SU-DHL-6 (cell line): ENCODE data around the gene ANKRD13B.

Source experiments
- H2AFZ ChIP-seq: fragments of 200-600 bp; sonication (generic); 2 replicates; pipeline ENCODE4 v1.6.1; 2014; ENCODE audit warnings: low read depth, mild to moderate bottlenecking, moderate library complexity, mixed read lengths, antibody characterized with exemption, low read length; ENCODE audit not compliant: severe bottlenecking
- H3F3A ChIP-seq: fragments of 200-600 bp; shearing (Covaris generic); 2 replicates; pipeline ENCODE4 v1.6.0; 2016; ENCODE audit warnings: antibody characterized with exemption, mild to moderate bottlenecking; ENCODE audit not compliant: insufficient read depth
- H3K27ac ChIP-seq: fragments of 200-600 bp; sonication (generic); 2 replicates; pipeline ENCODE4 v1.5.1; 2016; ENCODE audit warnings: low read depth, mild to moderate bottlenecking, low read length, moderate library complexity, mixed read lengths
- H3K27me3 ChIP-seq: fragments of 200-600 bp; sonication (generic), shearing (Covaris generic); 2 replicates; pipeline ENCODE4 v1.6.0; 2014; ENCODE audit warnings: mild to moderate bottlenecking, low read length
- H3K36me3 ChIP-seq: fragments of 200-600 bp; sonication (generic); 2 replicates; pipeline ENCODE4 v1.6.1; 2014; ENCODE audit warnings: mild to moderate bottlenecking, low read length, mixed read lengths
- H3K4me2 ChIP-seq: fragments of 300-600, 200-600 bp; shearing (Covaris generic), sonication (generic); 2 replicates; pipeline ENCODE4 v1.6.0; 2014; ENCODE audit warnings: low read length, low read depth, mild to moderate bottlenecking; ENCODE audit not compliant: poor library complexity, severe bottlenecking
- H3K4me3 ChIP-seq: fragments of 200-600 bp; sonication (generic); 2 replicates; pipeline ENCODE4 v1.5.1; 2014; ENCODE audit warnings: antibody characterized with exemption, low read length, mild to moderate bottlenecking, mixed read lengths; ENCODE audit not compliant: insufficient read depth, poor library complexity, severe bottlenecking
- H3K79me2 ChIP-seq: fragments of 200-600 bp; sonication (generic); 2 replicates; pipeline ENCODE4 v1.6.1; 2014; ENCODE audit warnings: mild to moderate bottlenecking, low read length, moderate library complexity; ENCODE audit not compliant: insufficient read depth
- H3K9ac ChIP-seq: fragments of 200-600 bp; sonication (generic); 2 replicates; pipeline ENCODE4 v1.7.0; 2014; ENCODE audit warnings: mild to moderate bottlenecking, low read length
- H3K9me2 ChIP-seq: fragments of 200-600 bp; sonication (generic); replicated peaks from 2 replicates; pipeline ENCODE4 v1.6.1; 2014; ENCODE audit warnings: low read length; ENCODE audit not compliant: insufficient read depth
- H3K9me3 ChIP-seq: fragments of 200-600 bp; sonication (generic); 2 replicates; pipeline ENCODE4 v1.6.1; 2014; ENCODE audit warnings: low read length, mixed read lengths; ENCODE audit not compliant: insufficient read depth
- H4K20me1 ChIP-seq: fragments of 200-600 bp; sonication (generic); 2 replicates; pipeline ENCODE4 v1.6.1; 2014; ENCODE audit warnings: low read depth, mild to moderate bottlenecking, antibody characterized with exemption, low read length, moderate library complexity, mixed read lengths
- EZH2phosphoT487 ChIP-seq: fragments of 200-600 bp; sonication (generic), shearing (Covaris generic); conservative IDR thresholded peaks from 2 replicates; pipeline ENCODE4 v1.6.1; 2018; ENCODE audit warnings: mild to moderate bottlenecking, antibody characterized with exemption, low read length, moderate library complexity, mixed read lengths
- TF ChIP-seq, protein P1 (sequence below): fragments of 200-600 bp; sonication (generic); IDR thresholded peaks from one replicate; pipeline ENCODE4 v1.5.1; 2017; ENCODE audit warnings: antibody characterized with exemption, mild to moderate bottlenecking, low read length, moderate library complexity; ENCODE audit not compliant: insufficient read depth, poor library complexity, severe bottlenecking

Gene ANKRD13B

DNA sequence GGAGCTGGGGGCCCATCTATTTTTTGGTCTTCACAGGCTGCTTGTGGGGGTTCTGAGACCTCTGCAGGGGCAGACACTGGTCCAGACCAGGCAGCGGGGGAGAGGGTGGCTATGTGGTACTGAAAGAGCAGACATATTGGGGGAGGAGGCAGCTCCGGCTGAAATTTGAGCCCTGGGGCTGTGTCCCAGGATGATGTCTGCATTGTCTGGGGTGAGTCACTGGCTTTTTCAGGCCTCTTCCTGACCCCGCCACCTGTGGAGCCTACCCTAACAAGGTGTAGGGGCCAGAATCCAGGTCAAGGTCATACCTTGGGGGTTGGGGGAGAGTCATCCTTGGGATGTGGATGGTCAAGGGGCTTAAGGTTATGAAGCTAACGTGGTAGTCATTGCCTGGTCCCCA is 27.3 kb downstream of the ANKRD13B start:
- TF ChIP-seq, protein P1, sequence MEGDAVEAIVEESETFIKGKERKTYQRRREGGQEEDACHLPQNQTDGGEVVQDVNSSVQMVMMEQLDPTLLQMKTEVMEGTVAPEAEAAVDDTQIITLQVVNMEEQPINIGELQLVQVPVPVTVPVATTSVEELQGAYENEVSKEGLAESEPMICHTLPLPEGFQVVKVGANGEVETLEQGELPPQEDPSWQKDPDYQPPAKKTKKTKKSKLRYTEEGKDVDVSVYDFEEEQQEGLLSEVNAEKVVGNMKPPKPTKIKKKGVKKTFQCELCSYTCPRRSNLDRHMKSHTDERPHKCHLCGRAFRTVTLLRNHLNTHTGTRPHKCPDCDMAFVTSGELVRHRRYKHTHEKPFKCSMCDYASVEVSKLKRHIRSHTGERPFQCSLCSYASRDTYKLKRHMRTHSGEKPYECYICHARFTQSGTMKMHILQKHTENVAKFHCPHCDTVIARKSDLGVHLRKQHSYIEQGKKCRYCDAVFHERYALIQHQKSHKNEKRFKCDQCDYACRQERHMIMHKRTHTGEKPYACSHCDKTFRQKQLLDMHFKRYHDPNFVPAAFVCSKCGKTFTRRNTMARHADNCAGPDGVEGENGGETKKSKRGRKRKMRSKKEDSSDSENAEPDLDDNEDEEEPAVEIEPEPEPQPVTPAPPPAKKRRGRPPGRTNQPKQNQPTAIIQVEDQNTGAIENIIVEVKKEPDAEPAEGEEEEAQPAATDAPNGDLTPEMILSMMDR: no peak
- no peak for TF ChIP-seq EZH2phosphoT487
- H3K4me2 ChIP-seq: no peak overlapping the region
- no peak overlapping the region for H3K9ac ChIP-seq
- no peaks in the 10 kb centered on the region for H3K36me3 ChIP-seq
- no peaks in the 10 kb centered on the region for H3K27me3 ChIP-seq
- H3K79me2 ChIP-seq: no peaks in the 10 kb centered on the region
- H2AFZ ChIP-seq: no peak overlapping the region
- no peak overlapping the region for H3K27ac ChIP-seq
- peaks cover 10% of the 10 kb centered on the region; the same call in 1 of the 2 replicates for H3F3A ChIP-seq
- H4K20me1 ChIP-seq: no peaks in the 10 kb centered on the region
- H3K4me3 ChIP-seq: no peak overlapping the region
- no peaks in the 10 kb centered on the region for H3K9me3 ChIP-seq
- no peaks in the 10 kb centered on the region for H3K9me2 ChIP-seq

DNA sequence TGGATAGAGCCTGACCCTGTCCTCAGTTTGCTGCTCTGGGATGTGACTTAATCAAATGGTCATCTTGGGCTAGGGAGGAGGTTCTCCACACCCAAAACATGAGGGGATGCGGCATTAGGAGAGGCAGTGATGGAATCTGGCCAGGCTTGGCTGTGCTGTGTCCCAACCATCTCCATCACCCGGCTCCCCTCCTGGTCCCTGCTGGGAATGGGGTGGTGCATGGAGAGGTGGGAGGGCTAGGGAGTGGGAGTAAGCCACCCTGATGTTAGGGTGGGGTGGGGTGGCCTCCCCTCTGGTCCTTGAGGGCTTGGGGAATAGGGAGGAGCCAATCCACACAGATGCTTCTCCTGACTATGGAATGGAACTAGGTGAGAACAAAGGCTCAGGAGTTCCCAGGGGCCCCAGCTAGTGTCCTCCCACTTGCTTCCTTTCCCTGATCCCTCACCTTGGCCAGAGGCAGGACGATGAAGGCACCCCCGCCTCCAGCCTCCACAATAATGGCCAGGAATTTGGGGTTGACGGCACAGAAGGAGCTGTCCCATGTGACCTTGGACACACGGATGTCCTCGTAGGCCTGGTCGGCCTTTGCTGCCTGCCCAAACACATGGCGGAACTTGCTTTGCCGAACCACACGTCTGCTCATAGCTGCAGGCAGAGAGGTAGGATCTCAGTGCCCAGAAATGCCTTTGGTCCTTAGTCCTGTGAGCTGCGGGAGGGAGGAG is 28.0 kb downstream of the ANKRD13B start:
- H3K4me3 ChIP-seq: no peak overlapping the region
- no peak overlapping the region for H3K27ac ChIP-seq
- H3K27me3 ChIP-seq: no peaks in the 10 kb centered on the region
- H3K79me2 ChIP-seq: no peaks in the 10 kb centered on the region
- H3K4me2 ChIP-seq: no peak overlapping the region
- H4K20me1 ChIP-seq: no peaks in the 10 kb centered on the region
- no peaks in the 10 kb centered on the region for H3K36me3 ChIP-seq
- no peaks in the 10 kb centered on the region for H3K9me3 ChIP-seq
- TF ChIP-seq EZH2phosphoT487: no peak
- TF ChIP-seq, protein P1: no peak
- H3K9me2 ChIP-seq: no peaks in the 10 kb centered on the region
- no peak overlapping the region for H2AFZ ChIP-seq
- no peak overlapping the region for H3K9ac ChIP-seq
- peaks cover 12% of the 10 kb centered on the region; the same call in 1 of the 2 replicates for H3F3A ChIP-seq

DNA sequence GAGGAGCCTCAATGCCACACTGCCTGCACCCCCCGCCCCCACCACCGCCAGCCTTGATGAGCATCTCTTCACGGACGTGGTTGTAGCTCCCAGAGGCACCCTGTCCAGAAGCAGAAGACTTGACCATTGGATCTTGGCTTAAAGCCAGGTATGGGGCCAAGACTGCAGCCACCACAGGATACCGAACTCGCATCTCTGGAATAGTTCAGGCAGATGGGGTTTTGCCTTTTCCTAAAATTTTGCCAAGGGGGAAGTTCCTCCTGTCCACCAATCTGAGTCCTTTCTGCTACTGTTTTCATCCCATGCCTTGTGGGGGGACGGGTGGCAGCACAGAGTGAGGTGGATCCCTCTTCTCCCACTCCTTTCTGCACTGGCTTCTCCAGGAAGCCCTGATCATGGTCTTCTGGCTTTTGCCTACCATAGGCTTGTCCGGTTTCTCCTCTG is 28.8 kb downstream of the ANKRD13B start:
- peaks cover 12% of the 10 kb centered on the region; the same call in 1 of the 2 replicates for H3F3A ChIP-seq
- no peak overlapping the region for H3K4me3 ChIP-seq
- H3K9ac ChIP-seq: no peak overlapping the region; the same call in 1 of the 2 replicates
- no peaks in the 10 kb centered on the region for H3K36me3 ChIP-seq
- H2AFZ ChIP-seq: no peak overlapping the region
- no peaks in the 10 kb centered on the region for H3K9me2 ChIP-seq
- no peak overlapping the region for H3K27ac ChIP-seq
- TF ChIP-seq, protein P1: no peak
- no peak for TF ChIP-seq EZH2phosphoT487
- H4K20me1 ChIP-seq: no peaks in the 10 kb centered on the region
- no peaks in the 10 kb centered on the region for H3K27me3 ChIP-seq
- H3K79me2 ChIP-seq: no peaks in the 10 kb centered on the region
- H3K9me3 ChIP-seq: no peaks in the 10 kb centered on the region
- peak overlapping the region; percentile 60 for H3K4me2 ChIP-seq
